Femur (tissue), 1 donor: ENCODE data around the gene ZNF385C.

Experiments used
- DNase-seq: peaks from one replicate; pipeline ENCODE4 v3.0.0-alpha.2; 2017

Gene ZNF385C

GRCh38 chr17:42106009-42106408, 7.7 kb upstream of the ZNF385C start:
- DNase-seq, result no peak

GRCh38 chr17:42104264-42104663, 6.0 kb upstream of the ZNF385C start:
- no peak for DNase-seq

GRCh38 chr17:42103221-42103954, 5.1 kb upstream of the ZNF385C start:
- DNase-seq, result no peak

- DNase-seq, result peak; percentile 81
Measured at GRCh38 chr17:42101513-42102292, 3.4 kb upstream of the ZNF385C start.

- DNase-seq, result no peak
Measured at GRCh38 chr17:42098730-42099399, 592 bp upstream of the ZNF385C start.

- no peak for DNase-seq
Measured at GRCh38 chr17:42096360-42097111, 1.7 kb downstream of the ZNF385C start.

- no peak for DNase-seq
Measured at GRCh38 chr17:42094375-42095069, 3.8 kb downstream of the ZNF385C start.

GRCh38 chr17:42092939-42093338, 5.3 kb downstream of the ZNF385C start:
- no peak for DNase-seq

- no peak for DNase-seq
Measured at GRCh38 chr17:42090964-42091790, 7.1 kb downstream of the ZNF385C start.

- DNase-seq, result no peak
Measured at GRCh38 chr17:42088736-42089135, 9.5 kb downstream of the ZNF385C start.

GRCh38 chr17:42087736-42088705, 10.3 kb downstream of the ZNF385C start:
- DNase-seq, result peak; percentile 72

- DNase-seq, result no peak
Measured at GRCh38 chr17:42087042-42087701, 11.1 kb downstream of the ZNF385C start.

- no peak for DNase-seq
Measured at GRCh38 chr17:42081516-42082129, 16.6 kb downstream of the ZNF385C start.

GRCh38 chr17:42079541-42079940, 18.7 kb downstream of the ZNF385C start:
- DNase-seq, result no peak

- DNase-seq, result no peak
Measured at GRCh38 chr17:42078396-42079043, 19.8 kb downstream of the ZNF385C start.

- DNase-seq, result no peak
Measured at GRCh38 chr17:42077755-42078154, 20.5 kb downstream of the ZNF385C start.

- no peak for DNase-seq
Measured at GRCh38 chr17:42076797-42077559, 21.3 kb downstream of the ZNF385C start.

- no peak for DNase-seq
Measured at GRCh38 chr17:42075789-42076188, 22.5 kb downstream of the ZNF385C start.
